Endodermal cell (in vitro differentiated cells): ENCODE results near the gene DCBLD1. TPM values are rescaled to one million over a fixed set of nuclear protein-coding genes. Genes with fewer than 3 reads are reported as not detected.

Source experiments
- DNase-seq: peaks from one replicate; pipeline ENCODE4 v3.0.0-alpha.2; 2017
- H3K27ac ChIP-seq: 2 replicates; pipeline ENCODE4 v1.5.1; 2013; ENCODE audit warnings: mild to moderate bottlenecking, low read depth, low read length, moderate library complexity
- H3K27me3 ChIP-seq: 2 replicates; pipeline ENCODE4 v1.6.1; 2013; ENCODE audit warnings: mild to moderate bottlenecking, low read length, moderate library complexity; ENCODE audit not compliant: insufficient read depth, control insufficient read depth, poor library complexity, severe bottlenecking
- H3K36me3 ChIP-seq: 2 replicates; pipeline ENCODE4 v1.7.0; 2013; ENCODE audit warnings: mild to moderate bottlenecking, low read length, moderate library complexity; ENCODE audit not compliant: control insufficient read depth, insufficient read depth
- H3K4me1 ChIP-seq: one replicate; pipeline ENCODE4 v1.7.0; 2013; ENCODE audit warnings: low read length; ENCODE audit not compliant: control insufficient read depth, insufficient read depth
- H3K4me3 ChIP-seq: 2 replicates; pipeline ENCODE4 v1.5.1; 2013; ENCODE audit warnings: mild to moderate bottlenecking, low read length, moderate library complexity
- H3K9ac ChIP-seq: 2 replicates; pipeline ENCODE4 v1.6.1; 2013; ENCODE audit warnings: mild to moderate bottlenecking, low read length, moderate library complexity; ENCODE audit not compliant: poor library complexity, severe bottlenecking; ENCODE audit errors: extremely low read depth
- H3K9me3 ChIP-seq: 2 replicates; pipeline ENCODE4 v1.6.1; 2013; ENCODE audit warnings: mild to moderate bottlenecking, low read length, moderate library complexity; ENCODE audit not compliant: control insufficient read depth
- H3K27ac Mint-ChIP-seq: 2 replicates; pipeline ENCODE4 v1.8.0; 2020; ENCODE audit warnings: mixed read lengths
- H3K27me3 Mint-ChIP-seq: 2 replicates; pipeline ENCODE4 v1.8.0; 2021; ENCODE audit warnings: mild to moderate bottlenecking, mixed read lengths; ENCODE audit not compliant: insufficient read depth
- H3K36me3 Mint-ChIP-seq: 2 replicates; pipeline ENCODE4 v1.8.0; 2020; ENCODE audit warnings: low read depth, mixed read lengths
- H3K4me1 Mint-ChIP-seq: 2 replicates; pipeline ENCODE4 v1.8.0; 2020; ENCODE audit warnings: mixed read lengths
- H3K4me3 Mint-ChIP-seq: 2 replicates; pipeline ENCODE4 v1.8.0; 2020; ENCODE audit warnings: mild to moderate bottlenecking, moderate library complexity, mixed read lengths
- H3K9me3 Mint-ChIP-seq: 2 replicates; pipeline ENCODE4 v1.8.0; 2020; ENCODE audit warnings: mild to moderate bottlenecking, mixed read lengths
- WGBS, 2 experiments: methylation state at CpG; one replicate each; pipeline versions ENCODE4 v1.1.5 to v1.1.7; 2013; ENCODE audit warnings: missing lambda C conversion rate in 2 of 2, mixed read lengths in 1 of 2; ENCODE audit not compliant: insufficient coverage in 1 of 2, insufficient read length in 1 of 2; 5-methylcytosine and 5-hydroxymethylcytosine counted together
- total RNA-seq, 2 donors: library from RNA; stranded (reverse); fragmentation: NEBNext Ultra II Directional in 1 of 2; extraction: Animal tissue kit (Norgen Biotek cat#: 25700) in 1 of 2; gene quantifications; 2 replicates in 1 of 2; 3 replicates in 1 of 2; pipeline ENCODE4 v1.2.1, GENCODE V29; 2021
- TF ChIP-seq, protein P1 (sequence below): fragments of 200-600 bp; sonication (generic); conservative IDR thresholded peaks from 2 replicates; pipeline ENCODE4 v1.5.0; 2021; ENCODE audit warnings: antibody characterized with exemption, mild to moderate bottlenecking

The DCBLD1 gene
- total RNA-seq, 2 donors from 2014 or later: 16.2 to 27.9 TPM

- H3K27me3 ChIP-seq: no peaks in the 10 kb centered on the region
- no peak overlapping the region for H3K27ac Mint-ChIP-seq
- TF ChIP-seq, protein P1, sequence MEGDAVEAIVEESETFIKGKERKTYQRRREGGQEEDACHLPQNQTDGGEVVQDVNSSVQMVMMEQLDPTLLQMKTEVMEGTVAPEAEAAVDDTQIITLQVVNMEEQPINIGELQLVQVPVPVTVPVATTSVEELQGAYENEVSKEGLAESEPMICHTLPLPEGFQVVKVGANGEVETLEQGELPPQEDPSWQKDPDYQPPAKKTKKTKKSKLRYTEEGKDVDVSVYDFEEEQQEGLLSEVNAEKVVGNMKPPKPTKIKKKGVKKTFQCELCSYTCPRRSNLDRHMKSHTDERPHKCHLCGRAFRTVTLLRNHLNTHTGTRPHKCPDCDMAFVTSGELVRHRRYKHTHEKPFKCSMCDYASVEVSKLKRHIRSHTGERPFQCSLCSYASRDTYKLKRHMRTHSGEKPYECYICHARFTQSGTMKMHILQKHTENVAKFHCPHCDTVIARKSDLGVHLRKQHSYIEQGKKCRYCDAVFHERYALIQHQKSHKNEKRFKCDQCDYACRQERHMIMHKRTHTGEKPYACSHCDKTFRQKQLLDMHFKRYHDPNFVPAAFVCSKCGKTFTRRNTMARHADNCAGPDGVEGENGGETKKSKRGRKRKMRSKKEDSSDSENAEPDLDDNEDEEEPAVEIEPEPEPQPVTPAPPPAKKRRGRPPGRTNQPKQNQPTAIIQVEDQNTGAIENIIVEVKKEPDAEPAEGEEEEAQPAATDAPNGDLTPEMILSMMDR: no peak
- peaks cover 22% of the 10 kb centered on the region for H3K36me3 Mint-ChIP-seq
- DNase-seq: no peak
- WGBS, 2 experiments: 96 to 100% methylated on average over 5 to 6 of the region's 6 CpGs
- no peaks in the 10 kb centered on the region for H3K27me3 Mint-ChIP-seq
- H3K4me3 ChIP-seq: no peak overlapping the region
- H3K36me3 ChIP-seq: no peaks in the 10 kb centered on the region
- no peak overlapping the region for H3K9ac ChIP-seq
- H3K9me3 Mint-ChIP-seq: peaks cover 2% of the 10 kb centered on the region
- H3K27ac ChIP-seq: no peak overlapping the region
- H3K4me1 Mint-ChIP-seq: no peaks in the 10 kb centered on the region
- no peaks in the 10 kb centered on the region for H3K4me1 ChIP-seq
- no peaks in the 10 kb centered on the region for H3K9me3 ChIP-seq
- H3K4me3 Mint-ChIP-seq: no peak overlapping the region
Measured at GRCh38 chr6:117518870-117519269, 36.4 kb downstream of the DCBLD1 start.

- no peaks in the 10 kb centered on the region for H3K4me1 ChIP-seq
- no peaks in the 10 kb centered on the region for H3K9me3 ChIP-seq
- Mint-ChIP-seq H3K27me3 (no peaks in the 10 kb centered on the region), H3K9me3 (peaks cover 2% of the 10 kb centered on the region), H3K4me3 (no peak overlapping the region), H3K27ac (no peak overlapping the region), H3K36me3 (peaks cover 23% of the 10 kb centered on the region), H3K4me1 (no peaks in the 10 kb centered on the region)
- no peaks in the 10 kb centered on the region for H3K36me3 ChIP-seq
- H3K4me3 ChIP-seq: no peak overlapping the region
- 86 to 100% methylated on average over 3 to 4 of the region's 4 CpGs for WGBS, 2 experiments
- H3K27me3 ChIP-seq: no peaks in the 10 kb centered on the region
- no peak for DNase-seq
- no peak overlapping the region for H3K9ac ChIP-seq
- TF ChIP-seq, protein P1: no peak
- no peak overlapping the region for H3K27ac ChIP-seq
Measured at GRCh38 chr6:117520603-117521395, 38.3 kb downstream of the DCBLD1 start.

- Histone ChIP-seq H3K27me3 (no peaks in the 10 kb centered on the region), H3K27ac (no peak overlapping the region), H3K36me3 (no peaks in the 10 kb centered on the region), H3K4me3 (no peak overlapping the region), H3K9ac (no peak overlapping the region), H3K9me3 (no peaks in the 10 kb centered on the region), H3K4me1 (no peaks in the 10 kb centered on the region)
- Mint-ChIP-seq H3K4me3 (no peak overlapping the region), H3K27ac (no peak overlapping the region), H3K36me3 (peaks cover 21% of the 10 kb centered on the region), H3K9me3 (no peaks in the 10 kb centered on the region), H3K27me3 (no peaks in the 10 kb centered on the region), H3K4me1 (no peaks in the 10 kb centered on the region)
- 92 to 94% methylated on average over 3 to 5 of the region's 5 CpGs for WGBS, 2 experiments
- TF ChIP-seq, protein P1: no peak
- DNase-seq: no peak
Measured at GRCh38 chr6:117521791-117522502, 39.5 kb downstream of the DCBLD1 start.
